Prostate gland (tissue), 2 donors: ENCODE results near the gene SMIM24. TPM values are rescaled to one million over a fixed set of nuclear protein-coding genes. Genes with fewer than 3 reads are reported as not detected.

Source experiments
- DNase-seq: peaks from one replicate; pipeline ENCODE4 v3.0.0-alpha.2; 2019; ENCODE audit warnings: low spot score
- H3K27ac ChIP-seq, 2 donors: fragments of 200-600 bp; sonication (generic); 2 replicates each; pipeline ENCODE4 v1.5.1; 2017 to 2019
- H3K27me3 ChIP-seq: fragments of 200-600 bp; sonication (generic); replicated peaks from 2 replicates; pipeline ENCODE4 v1.5.1; 2019; ENCODE audit not compliant: insufficient read depth
- H3K36me3 ChIP-seq, 2 donors: fragments of 200-600 bp; sonication (generic); 1 replicate in 1 of 2; 2 replicates in 1 of 2; pipeline versions ENCODE4 v1.5.1 to v1.8.1; 2017 to 2019
- H3K4me1 ChIP-seq: fragments of 200-600 bp; sonication (generic); replicated peaks from 2 replicates; pipeline ENCODE4 v1.5.1; 2019
- H3K4me3 ChIP-seq, 2 donors: fragments of 200-600 bp; sonication (generic); 2 replicates each; pipeline ENCODE4 v1.5.1; 2017 to 2019
- H3K9me3 ChIP-seq: fragments of 200-600 bp; sonication (generic); 2 replicates; pipeline ENCODE4 v1.5.1; 2017
- CTCF ChIP-seq, 4 experiments: fragments of 200-600 bp in 2 of 4; fragments of 450-650 bp in 2 of 4; sonication (generic) in 2 of 4; IDR thresholded peaks; 1 replicate in 3 of 4; 2 replicates in 1 of 4; pipeline ENCODE4 v1.5.1; 2016 to 2019; ENCODE audit warnings: antibody characterized with exemption in 4 of 4, mild to moderate bottlenecking in 2 of 4, moderate library complexity in 2 of 4
- POLR2A ChIP-seq: fragments of 450-650 bp; IDR thresholded peaks from one replicate; pipeline ENCODE4 v1.6.1; 2016; ENCODE audit warnings: antibody characterized with exemption, mild to moderate bottlenecking
- POLR2AphosphoS5 ChIP-seq: sonication (generic); formaldehyde crosslinking; IDR thresholded peaks from one replicate; pipeline ENCODE4 v1.6.1; 2017; ENCODE audit warnings: antibody characterized with exemption
- WGBS: methylation state at CpG from one replicate; pipeline ENCODE4 v1.1.5; 2018; 5-methylcytosine and 5-hydroxymethylcytosine counted together
- intact Hi-C: fragments of 100-400 bp; cut with DNase I; formaldehyde crosslinking; loops from one replicate; pipeline ENCODE4 v1.14.2; 2022
- total RNA-seq, 2 donors: library from RNA; depleted of rRNA; stranded (reverse); fragments of >200 nt; gene quantifications; one replicate each; pipeline ENCODE4 v1.1.0, GENCODE V29; 2016

Gene SMIM24
- total RNA-seq, 2 donors from 2014 or later: 0.32 to 1.6 TPM

GRCh38 chr19:3523361-3524077 is 43.2 kb upstream of the SMIM24 start:
- TF ChIP-seq POLR2A: no peak
- no peak for TF ChIP-seq CTCF (IDR thresholded peaks at IDR 0.05)
- no peak for TF ChIP-seq POLR2AphosphoS5
- Histone ChIP-seq H3K9me3 (no peaks in the 10 kb centered on the region), H3K27ac (no peak overlapping the region), H3K36me3 (peaks cover 9 to 23% of the 10 kb centered on the region in 2 donors), H3K4me3 (no peak overlapping the region), H3K27me3 (no peaks in the 10 kb centered on the region), H3K4me1 (no peaks in the 10 kb centered on the region)
- intact Hi-C loops: no loop called here
- DNase-seq: no peak
- 83% methylated on average over 14 of the region's 21 CpGs for WGBS

DNA sequence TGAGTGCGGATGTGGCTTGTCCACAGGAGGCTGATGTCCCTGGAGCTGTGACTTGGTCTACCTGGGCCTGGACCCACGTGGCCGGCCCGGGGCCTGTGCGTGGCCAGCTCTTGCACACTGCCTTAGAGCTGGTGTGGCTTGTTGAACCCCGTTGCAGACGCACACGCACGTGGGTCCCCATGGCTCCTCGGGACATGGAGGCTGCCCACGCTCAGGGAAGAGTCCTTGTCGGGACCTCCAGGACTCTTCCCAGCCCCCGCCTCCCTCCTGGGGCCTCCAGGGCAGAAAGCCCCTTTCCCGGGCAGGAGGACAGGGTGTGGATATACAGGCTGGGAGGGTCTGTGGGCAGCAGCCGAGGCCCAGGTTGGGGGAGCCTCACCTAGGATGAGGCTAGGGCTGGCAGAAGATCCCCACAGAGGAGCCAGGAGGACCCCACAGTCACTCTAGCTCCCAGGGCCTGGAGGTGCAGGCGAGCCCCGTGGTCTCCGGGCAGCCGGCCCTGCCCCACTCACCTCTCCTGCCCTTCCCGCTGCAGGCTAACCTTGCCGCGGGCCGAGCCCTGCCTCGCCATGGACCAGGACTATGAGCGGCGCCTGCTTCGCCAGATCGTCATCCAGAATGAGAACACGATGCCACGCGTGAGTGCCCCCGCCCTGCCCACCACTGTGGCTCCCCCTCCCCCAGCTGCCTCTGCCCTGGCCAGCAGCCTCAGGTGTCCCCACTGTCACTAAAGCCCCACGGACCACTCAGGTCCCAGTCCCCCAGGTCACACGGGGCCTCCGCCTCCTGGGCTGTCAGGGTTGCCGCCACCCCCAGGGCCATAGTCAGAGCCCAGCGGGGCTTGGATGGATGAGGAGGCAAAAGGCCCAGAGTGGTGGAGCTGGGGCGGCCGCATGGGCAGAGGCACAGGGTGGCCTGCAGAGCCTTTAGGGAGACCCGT is 42.4 kb upstream of the SMIM24 start:
- DNase-seq: no peak
- WGBS: 89% methylated on average over 40 of the region's 40 CpGs
- Histone ChIP-seq H3K36me3 (peaks cover 6 to 19% of the 10 kb centered on the region in 2 donors), H3K9me3 (no peaks in the 10 kb centered on the region), H3K27ac (no peak overlapping the region), H3K4me3 (no peak overlapping the region), H3K4me1 (no peaks in the 10 kb centered on the region), H3K27me3 (no peaks in the 10 kb centered on the region)
- intact Hi-C loops: no loop called here
- TF ChIP-seq POLR2A: no peak
- no peak for TF ChIP-seq CTCF (IDR thresholded peaks at IDR 0.05)
- no peak for TF ChIP-seq POLR2AphosphoS5

- H3K4me3 ChIP-seq: no peak overlapping the region
- peaks cover 5% of the 10 kb centered on the region for H3K4me1 ChIP-seq
- no peaks in the 10 kb centered on the region for H3K27me3 ChIP-seq
- intact Hi-C loops: no loop called here
- H3K36me3 ChIP-seq: peaks cover 0 to 3% of the 10 kb centered on the region in 2 donors
- WGBS: 51% methylated on average over 7 of the region's 7 CpGs
- DNase-seq: no peak
- H3K27ac ChIP-seq: peak overlapping the region; percentile 28 to 50
- no peak for TF ChIP-seq POLR2A
- no peak for TF ChIP-seq POLR2AphosphoS5
- no peak for TF ChIP-seq CTCF (IDR thresholded peaks at IDR 0.05)
- no peaks in the 10 kb centered on the region for H3K9me3 ChIP-seq
These were observed 40.8 kb upstream of the SMIM24 start for GRCh38 chr19:3521104-3521445.

DNA sequence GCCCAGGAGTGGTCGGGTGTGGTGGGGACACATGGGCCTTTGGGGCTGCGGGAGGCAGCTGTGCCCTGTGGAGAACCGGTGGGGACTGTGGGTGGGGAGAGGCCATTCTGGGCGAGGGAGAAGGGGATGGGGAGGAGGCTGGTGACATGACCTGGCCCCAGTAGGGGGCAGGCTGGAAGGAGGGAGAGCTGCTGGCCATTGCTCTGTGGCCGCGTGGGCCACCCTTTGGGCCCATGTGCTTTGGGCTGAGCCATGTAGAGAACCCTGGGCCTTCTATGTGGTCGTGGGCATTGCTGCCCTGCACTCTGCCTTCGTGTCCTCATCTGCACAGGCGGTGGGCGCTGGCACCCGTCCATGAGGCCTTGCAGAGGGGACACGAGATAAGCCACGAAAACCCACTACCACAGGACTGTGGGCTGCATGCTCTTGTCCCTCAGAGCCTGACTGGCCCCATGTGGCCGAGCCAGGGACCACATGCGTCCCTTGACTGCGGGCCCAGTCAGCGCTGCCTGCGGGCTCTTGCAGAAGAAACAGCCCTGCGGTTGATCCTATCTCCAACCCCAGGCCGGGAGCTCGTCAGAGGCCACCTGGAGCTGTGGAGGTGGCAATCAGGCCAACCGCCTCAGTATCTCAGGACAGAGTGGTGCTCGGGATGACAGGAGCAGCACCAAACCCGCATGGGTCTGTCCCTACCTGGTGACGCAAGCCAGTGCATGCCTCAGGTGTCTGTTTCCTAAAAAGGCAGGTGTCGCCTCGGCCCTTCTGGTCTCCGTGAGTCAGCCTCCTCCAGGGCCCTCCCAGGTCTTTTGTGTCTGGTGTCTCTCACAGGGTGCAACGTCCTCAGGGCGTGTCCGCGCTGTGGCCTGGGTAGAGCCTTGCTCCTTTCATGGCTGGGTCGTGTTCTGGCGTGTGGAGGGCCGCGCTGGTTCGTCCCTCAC is 40.1 kb upstream of the SMIM24 start:
- peak in 1 of 4 experiments; percentile 36 for TF ChIP-seq CTCF (IDR thresholded peaks at IDR 0.05)
- peak; percentile 39 for TF ChIP-seq POLR2A
- TF ChIP-seq POLR2AphosphoS5: peak; percentile 78
- DNase-seq: peak; percentile 81
- Histone ChIP-seq H3K4me3 (no peak overlapping the region), H3K4me1 (peaks cover 5% of the 10 kb centered on the region), H3K36me3 (no peaks in the 10 kb centered on the region), H3K27ac (peak overlapping the region; percentile 50 to 55), H3K9me3 (no peaks in the 10 kb centered on the region), H3K27me3 (no peaks in the 10 kb centered on the region)
- intact Hi-C loops: no loop called here
- 54% methylated on average over 30 of the region's 37 CpGs for WGBS
